Erythroblast (primary cell): ENCODE results near the gene UNK.

Source experiments
- GATA1 ChIP-seq: IDR thresholded peaks from 2 replicates; pipeline ENCODE4 v1.6.1; 2011; ENCODE audit warnings: low read depth, mild to moderate bottlenecking, control low read depth, low read length, moderate library complexity
- POLR2A ChIP-seq: IDR thresholded peaks from 2 replicates; pipeline ENCODE4 v1.6.1; 2011; ENCODE audit warnings: mild to moderate bottlenecking, low read length

- TF ChIP-seq POLR2A (no peak), GATA1 (no peak)
These were observed 66.5 kb downstream of the UNK start for GRCh38 chr17:75850928-75851692.
